ENCODE data around the gene ZNHIT2.

The ZNHIT2 gene

GRCh38 chr11:65117206-65118096, at the start of gene ZNHIT2:
Gene ZNHIT2, minus strand, starts transcription at chr11:65117701. Its CDS starts 48 bp downstream, at chr11:65117653.
- Mint-ChIP-seq H3K4me1 (peaks cover 45% of the 10 kb centered on the region), H3K9me3 (no peaks in the 10 kb centered on the region)
- DNase-seq, result peak; percentile 100

GRCh38 chr11:65166893-65167292, 49.4 kb upstream of the ZNHIT2 start:
- Mint-ChIP-seq H3K36me3 (ENCODE audit: low read depth) (no peaks in the 10 kb centered on the region), H3K9me3 (no peaks in the 10 kb centered on the region), H3K4me3 (no peak overlapping the region), H3K4me1 (peaks cover 28% of the 10 kb centered on the region), H3K27ac (no peak overlapping the region), H3K27me3 (ENCODE audit: low read depth, poor library complexity) (peaks cover 2% of the 10 kb centered on the region)
- TF ChIP-seq CTCF (IDR thresholded peaks at IDR 0.05), result no peak
- no peak for DNase-seq

More at GRCh38 chr11:65117206-65118096, at the start of gene ZNHIT2:
- Mint-ChIP-seq H3K27ac (peak within 1 kb of the TSS; percentile 98), H3K27me3 (ENCODE audit: low read depth, poor library complexity) (peaks cover 4% of the 10 kb centered on the region), H3K4me3 (peak within 1 kb of the TSS; percentile 86), H3K36me3 (ENCODE audit: low read depth) (peaks cover 35% of the 10 kb centered on the region)
- peak; percentile 90 for TF ChIP-seq CTCF (IDR thresholded peaks at IDR 0.05)

GRCh38 chr11:65165410-65166317, 48.2 kb upstream of the ZNHIT2 start:
- TF ChIP-seq CTCF (IDR thresholded peaks at IDR 0.05), result no peak
- no peaks in the 10 kb centered on the region for H3K36me3 Mint-ChIP-seq (ENCODE audit: low read depth)
- peaks cover 5% of the 10 kb centered on the region for H3K27me3 Mint-ChIP-seq (ENCODE audit: low read depth, poor library complexity)
- H3K4me3 Mint-ChIP-seq, result no peak overlapping the region
- no peak for DNase-seq
- H3K27ac Mint-ChIP-seq, result peak overlapping the region; percentile 86
- peaks cover 28% of the 10 kb centered on the region for H3K4me1 Mint-ChIP-seq
- H3K9me3 Mint-ChIP-seq, result no peaks in the 10 kb centered on the region

- TF ChIP-seq CTCF (IDR thresholded peaks at IDR 0.05), result no peak
- Mint-ChIP-seq H3K27ac (no peak overlapping the region), H3K9me3 (no peaks in the 10 kb centered on the region), H3K4me1 (peaks cover 18% of the 10 kb centered on the region), H3K4me3 (no peak overlapping the region), H3K27me3 (ENCODE audit: low read depth, poor library complexity) (peaks cover 15% of the 10 kb centered on the region), H3K36me3 (ENCODE audit: low read depth) (no peaks in the 10 kb centered on the region)
- no peak for DNase-seq
These were observed 46.2 kb upstream of the ZNHIT2 start for GRCh38 chr11:65163684-65164083.

GRCh38 chr11:65160643-65161042, 43.1 kb upstream of the ZNHIT2 start:
- Mint-ChIP-seq H3K27me3 (ENCODE audit: low read depth, poor library complexity) (peaks cover 19% of the 10 kb centered on the region), H3K4me3 (no peak overlapping the region), H3K27ac (no peak overlapping the region), H3K4me1 (peaks cover 3% of the 10 kb centered on the region), H3K9me3 (no peaks in the 10 kb centered on the region), H3K36me3 (ENCODE audit: low read depth) (no peaks in the 10 kb centered on the region)
- DNase-seq, result no peak
- TF ChIP-seq CTCF (IDR thresholded peaks at IDR 0.05), result no peak
